K562 (cell line): ENCODE measurements around the gene GGT1. TPM values are rescaled to one million over a fixed set of nuclear protein-coding genes. Genes with fewer than 3 reads are reported as not detected.
"Not testable (repeated sequence)": the region's sequence is repeated elsewhere in the genome, so short reads cannot be mapped to it uniquely, and the experiment has no call there.

Experiments used
- ATAC-seq: fragments of 200-7000 bp; cut with Tn5 transposase; 3 replicates; pipeline ENCODE4 v1.9.1; 2020; ENCODE audit warnings: moderate library complexity
- BruUV-seq: library from RNA; stranded (reverse); fragments of 400-500 nt; replicated peaks from 2 replicates; lab custom pipeline; 2021; lab: Mats Ljungman, UMichigan
- CTCF ChIA-PET: fragments of 300-600 bp; formaldehyde crosslinking; extraction: SDS; loops from one replicate; lab custom pipeline; 2021; ENCODE audit warnings: low intra/inter-chr PET ratio; lab: Yijun Ruan, JAX
- POLR2A ChIA-PET: fragments of 300-600, 350-650 bp; sonication (Branson Sonifier 250); formaldehyde crosslinking; extraction: SDS; loops from one replicate; lab custom pipeline; 2021; ENCODE audit warnings: antibody characterized with exemption, inconsistent platforms; lab: Yijun Ruan, JAX
- DNase-seq, 4 experiments: peaks; one replicate each; pipeline versions ENCODE4 v3.0.0 to v3.0.0-alpha.2; 2011 to 2018; ENCODE audit warnings: low spot score in 3 of 4, mixed read lengths in 3 of 4; ENCODE audit errors: extremely low read depth in 1 of 4
- FAIRE-seq: peaks from 2 replicates; lab custom pipeline; 2011; peaks lifted over from hg19 to GRCh38; lab: Jason Lieb, UNC
- H2AFZ ChIP-seq: 2 replicates; pipeline ENCODE4 v1.6.0; 2011; ENCODE audit warnings: low read depth, low read length, control low read depth, inconsistent platforms
- H3K27ac ChIP-seq: fragments of 200-600 bp; 3 replicates; pipeline ENCODE4 v1.8.0; 2011; ENCODE audit warnings: low read depth, mild to moderate bottlenecking, control low read depth, inconsistent platforms, low read length, moderate library complexity, mixed read lengths; ENCODE audit errors: extremely low read depth
- H3K27me3 ChIP-seq, 2 experiments: fragments of 300-600 bp in 1 of 2; 2 replicates in 1 of 2; 3 replicates in 1 of 2; pipeline versions ENCODE4 v1.6.0 to v1.8.0; 2011; ENCODE audit warnings: inconsistent platforms in 2 of 2, low read length in 2 of 2, mild to moderate bottlenecking in 1 of 2, mixed read lengths in 1 of 2, moderate library complexity in 1 of 2; ENCODE audit not compliant: control insufficient read depth in 2 of 2, insufficient read depth in 2 of 2
- H3K36me3 ChIP-seq: fragments of 300-600 bp; 3 replicates; pipeline ENCODE4 v1.8.0; 2011; ENCODE audit warnings: mild to moderate bottlenecking, low read length, inconsistent platforms; ENCODE audit not compliant: control insufficient read depth, insufficient read depth
- H3K4me1 ChIP-seq, 2 experiments: fragments of 200-600 bp in 1 of 2; replicated peaks in 1 of 2; 2 replicates in 1 of 2; 3 replicates in 1 of 2; pipeline versions ENCODE4 v1.5.1 to v1.8.0; 2011; ENCODE audit warnings: inconsistent platforms in 2 of 2, low read length in 2 of 2, mild to moderate bottlenecking in 1 of 2, mixed read lengths in 1 of 2, moderate library complexity in 1 of 2; ENCODE audit not compliant: control insufficient read depth in 2 of 2, insufficient read depth in 2 of 2
- H3K4me2 ChIP-seq: 2 replicates; pipeline ENCODE4 v1.6.1; 2011; ENCODE audit warnings: low read length, control low read depth, inconsistent platforms, mixed read lengths; ENCODE audit not compliant: insufficient read depth
- H3K4me3 ChIP-seq: fragments of 200-600 bp; sonication (generic), shearing (Covaris generic); 2 replicates; pipeline ENCODE4 v1.5.1; 2016; ENCODE audit warnings: control low read depth, inconsistent platforms
- H3K79me2 ChIP-seq: fragments of 200-600 bp; 3 replicates; pipeline ENCODE4 v1.8.0; 2011; ENCODE audit warnings: low read length, inconsistent platforms; ENCODE audit not compliant: control insufficient read depth, insufficient read depth
- H3K9ac ChIP-seq, 2 experiments: 2 replicates each; pipeline versions ENCODE4 v1.6.0 to v1.6.1; 2011; ENCODE audit warnings: low read depth in 2 of 2, low read length in 2 of 2, control low read depth in 1 of 2, inconsistent platforms in 1 of 2, mild to moderate bottlenecking in 1 of 2, mixed read lengths in 1 of 2; ENCODE audit not compliant: insufficient read depth in 1 of 2
- H3K9me1 ChIP-seq: one replicate; pipeline ENCODE4 v1.6.0; 2011; ENCODE audit warnings: inconsistent platforms, mild to moderate bottlenecking, low read length, moderate library complexity; ENCODE audit not compliant: control insufficient read depth, insufficient read depth
- H3K9me3 ChIP-seq: replicated peaks from 2 replicates; pipeline ENCODE4 v1.5.1; 2011; ENCODE audit warnings: low read depth, low read length, inconsistent platforms; ENCODE audit not compliant: control insufficient read depth, insufficient read depth
- H4K20me1 ChIP-seq: replicated peaks from 2 replicates; pipeline ENCODE4 v1.6.1; 2011; ENCODE audit warnings: low read length, inconsistent platforms, mixed read lengths; ENCODE audit not compliant: control insufficient read depth, insufficient read depth
- MGA ChIP-seq: fragments of 450-650 bp; IDR thresholded peaks from 2 replicates; pipeline ENCODE4 v1.6.1; 2016; ENCODE audit warnings: mild to moderate bottlenecking, moderate library complexity
- WGBS: fragments of 100-300 bp; shearing (Covaris generic); methylation state at CpG from one replicate; pipeline ENCODE4 v1.1.6; 2016; ENCODE audit warnings: low coverage, mixed read lengths; ENCODE audit not compliant: insufficient coverage; ENCODE audit errors: missing lambda C conversion rate; 5-methylcytosine and 5-hydroxymethylcytosine counted together
- in situ Hi-C: fragments of 300-500 bp; cut with MboI; formaldehyde crosslinking; loops from 4 replicates; pipeline ENCODE4 v1.15.0; 2018; ENCODE audit warnings: inconsistent platforms, mixed read lengths
- intact Hi-C: fragments of 100-400 bp; cut with micrococcal nuclease; formaldehyde crosslinking; loops from 2 replicates; pipeline ENCODE4 v1.14.2; 2022
- polyA plus RNA-seq, 8 experiments: library from polyadenylated mRNA; depleted of rRNA in 4 of 8; stranded (reverse) in 5 of 8; unstranded in 3 of 8; fragments of >200 nt; fragmentation: Nextera tagmentation in 2 of 8; fragmentation: Illumina TruSeq in 1 of 8; extraction: Ambion mirVana in 2 of 8; extraction: Trizol in 1 of 8; gene quantifications; 2 replicates each; pipeline versions ENCODE4 v1.2.1 to v1.2.3, GENCODE V29; 2011 to 2014; ENCODE audit warnings: inconsistent platforms in 1 of 8, missing spikeins in 1 of 8
- total RNA-seq, 7 experiments: library from RNA; depleted of rRNA in 6 of 7; stranded (reverse); fragments of >200 nt in 6 of 7; fragmentation: Illumina TruSeq in 2 of 7; extraction: Trizol in 2 of 7; gene quantifications; 2 replicates each; pipeline versions ENCODE4 v1.2.1 to v1.2.3, GENCODE V29; 2011 to 2021; ENCODE audit warnings: low replicate concordance in 1 of 7

GGT1 gene
- total and polyA plus RNA-seq, 9 of the 15 experiments (the other 6 are each of a cell fraction or from before 2014, with no cell fraction given) = 0.46 to 11.8 (median 6.9) TPM

- peak; percentile 54; the same call in 1 of the 2 replicates for TF ChIP-seq MGA
Observed at GRCh38 chr22:24607429-24607983, 4.5 kb downstream of the GGT1 start (continued).

GRCh38 chr22:24608327-24608726 is 5.3 kb downstream of the GGT1 start:
- in situ Hi-C loops, H3K9ac ChIP-seq, DNase-seq, H4K20me1 ChIP-seq, H2AFZ ChIP-seq, H3K27ac ChIP-seq, POLR2A ChIA-PET, H3K4me2 ChIP-seq, H3K27me3 ChIP-seq, FAIRE-seq, H3K4me3 ChIP-seq, intact Hi-C loops, H3K9me1 ChIP-seq, ATAC-seq, H3K36me3 ChIP-seq, H3K79me2 ChIP-seq, H3K9me3 ChIP-seq, CTCF ChIA-PET: not testable (repeated sequence)
- H3K4me1 ChIP-seq = peaks cover under 1 to 12% of the 10 kb centered on the region in 2 experiments; a peak in 3 of 5 replicates
- TSS peak; percentile 30 for BruUV-seq
- WGBS = 80% methylated on average over 4 of the region's 6 CpGs

- H3K79me2 ChIP-seq, H3K9me1 ChIP-seq, H4K20me1 ChIP-seq, H3K4me3 ChIP-seq, H3K36me3 ChIP-seq, H3K27ac ChIP-seq, in situ Hi-C loops, POLR2A ChIA-PET, BruUV-seq, H3K9me3 ChIP-seq, H2AFZ ChIP-seq, intact Hi-C loops, H3K9ac ChIP-seq, CTCF ChIA-PET, H3K4me2 ChIP-seq, FAIRE-seq, ATAC-seq, H3K27me3 ChIP-seq, DNase-seq: not testable (repeated sequence)
- WGBS = 80% methylated on average over 1 of the region's 3 CpGs
- H3K4me1 ChIP-seq = peaks cover 0 to 12% of the 10 kb centered on the region in 2 experiments; a peak in 2 of 5 replicates
Observed at GRCh38 chr22:24609888-24610287, 6.9 kb downstream of the GGT1 start.
